GM20431 (cell line): Measurements from ENCODE around the gene CASKIN1.

Source experiments
- in situ Hi-C: fragments of 300-500 bp; cut with MseI, MboI; formaldehyde crosslinking; loops from one replicate; pipeline ENCODE4 v1.15.0; 2020; ENCODE audit warnings: low sequenced_read_pairs; ENCODE audit not compliant: unreplicated experiment

Gene CASKIN1

DNA sequence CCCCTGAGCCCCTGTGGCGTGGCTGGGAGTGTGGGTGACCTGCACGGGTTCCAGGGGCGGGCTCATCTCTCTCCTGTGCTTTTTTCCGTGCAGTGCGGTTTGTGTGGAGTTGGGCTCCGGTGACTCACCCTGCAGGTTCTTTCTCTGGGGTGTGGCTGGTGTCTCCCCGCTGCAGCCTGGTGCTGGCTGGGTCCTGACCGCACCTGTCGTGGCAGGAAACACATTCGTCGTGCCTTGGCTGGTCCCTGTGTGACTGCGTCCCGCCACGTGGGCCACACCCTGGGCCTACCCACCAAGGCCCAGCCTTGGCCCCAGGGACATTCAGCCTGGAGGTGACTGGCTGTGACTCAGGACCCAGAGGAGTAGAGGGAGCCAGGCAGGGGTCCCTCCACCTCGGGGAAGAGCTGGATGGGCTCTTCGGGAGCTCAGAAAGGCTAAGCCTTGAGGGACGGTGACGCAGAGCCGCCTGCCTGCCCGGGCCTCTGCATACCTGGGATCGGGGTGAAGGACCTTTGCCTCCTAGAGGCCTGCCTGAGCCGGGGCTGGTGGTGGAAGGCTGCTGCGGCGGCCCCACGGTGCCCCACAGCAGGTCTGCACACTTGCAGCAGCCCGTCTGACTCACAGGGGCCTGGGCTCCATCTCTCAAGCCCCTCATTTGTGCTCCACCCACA lies 33.1 kb downstream of the CASKIN1 start:
- in situ Hi-C loops = no loop called here

DNA sequence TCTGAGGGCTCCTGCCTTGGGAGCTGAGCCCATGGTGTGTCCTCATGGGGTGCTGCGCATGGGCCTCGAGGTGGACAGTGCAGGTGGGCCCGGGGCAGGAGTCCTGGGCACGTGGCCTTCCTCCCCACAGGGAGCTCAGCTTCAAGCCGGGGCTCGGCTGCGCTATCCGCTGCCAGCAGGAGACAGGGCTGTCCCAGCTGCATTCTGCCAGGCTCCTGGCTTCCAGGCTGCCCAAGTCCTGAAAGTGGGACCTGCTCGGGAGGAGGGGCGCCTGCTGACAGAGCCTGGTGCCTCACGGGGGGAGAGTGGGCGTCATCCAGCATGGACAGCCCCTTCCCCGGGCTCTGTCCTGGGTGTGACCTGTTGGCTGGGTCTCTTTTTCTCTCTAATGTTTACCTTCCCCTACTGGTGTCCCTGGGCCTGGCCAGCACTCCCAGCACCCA lies 33.7 kb downstream of the CASKIN1 start:
- in situ Hi-C loops = no loop called here

- in situ Hi-C loops = no loop called here
Observed at GRCh38 chr16:2161911-2162310, 34.5 kb downstream of the CASKIN1 start.

GRCh38 chr16:2160915-2161551 lies 35.4 kb downstream of the CASKIN1 start:
- in situ Hi-C loops = no loop called here

GRCh38 chr16:2159175-2159838 lies 37.1 kb downstream of the CASKIN1 start:
- in situ Hi-C loops = no loop called here

DNA sequence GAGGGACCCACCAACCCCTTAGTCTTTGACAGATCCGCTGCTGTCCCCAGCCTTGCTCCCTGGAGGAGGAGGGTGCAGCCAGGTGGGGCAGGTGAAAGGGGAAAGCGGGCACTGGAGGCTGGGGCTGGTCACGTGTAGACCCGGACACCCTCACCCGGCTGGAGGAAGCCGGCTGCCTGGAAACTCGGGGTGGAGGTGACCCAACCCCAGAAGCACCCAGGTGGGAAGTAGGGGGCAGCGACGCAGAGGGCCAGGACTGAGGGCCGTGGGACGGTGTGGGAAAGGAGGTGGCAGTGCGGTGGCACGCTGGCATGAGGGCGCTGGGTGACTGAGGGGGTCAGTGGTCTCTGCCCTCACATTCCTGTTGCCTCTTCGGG lies 38.2 kb downstream of the CASKIN1 start:
- in situ Hi-C loops = no loop called here

- in situ Hi-C loops = no loop called here
Observed at GRCh38 chr16:2157480-2158261, 38.7 kb downstream of the CASKIN1 start.

GRCh38 chr16:2156849-2157224 lies 39.6 kb downstream of the CASKIN1 start:
- in situ Hi-C loops = no loop called here

DNA sequence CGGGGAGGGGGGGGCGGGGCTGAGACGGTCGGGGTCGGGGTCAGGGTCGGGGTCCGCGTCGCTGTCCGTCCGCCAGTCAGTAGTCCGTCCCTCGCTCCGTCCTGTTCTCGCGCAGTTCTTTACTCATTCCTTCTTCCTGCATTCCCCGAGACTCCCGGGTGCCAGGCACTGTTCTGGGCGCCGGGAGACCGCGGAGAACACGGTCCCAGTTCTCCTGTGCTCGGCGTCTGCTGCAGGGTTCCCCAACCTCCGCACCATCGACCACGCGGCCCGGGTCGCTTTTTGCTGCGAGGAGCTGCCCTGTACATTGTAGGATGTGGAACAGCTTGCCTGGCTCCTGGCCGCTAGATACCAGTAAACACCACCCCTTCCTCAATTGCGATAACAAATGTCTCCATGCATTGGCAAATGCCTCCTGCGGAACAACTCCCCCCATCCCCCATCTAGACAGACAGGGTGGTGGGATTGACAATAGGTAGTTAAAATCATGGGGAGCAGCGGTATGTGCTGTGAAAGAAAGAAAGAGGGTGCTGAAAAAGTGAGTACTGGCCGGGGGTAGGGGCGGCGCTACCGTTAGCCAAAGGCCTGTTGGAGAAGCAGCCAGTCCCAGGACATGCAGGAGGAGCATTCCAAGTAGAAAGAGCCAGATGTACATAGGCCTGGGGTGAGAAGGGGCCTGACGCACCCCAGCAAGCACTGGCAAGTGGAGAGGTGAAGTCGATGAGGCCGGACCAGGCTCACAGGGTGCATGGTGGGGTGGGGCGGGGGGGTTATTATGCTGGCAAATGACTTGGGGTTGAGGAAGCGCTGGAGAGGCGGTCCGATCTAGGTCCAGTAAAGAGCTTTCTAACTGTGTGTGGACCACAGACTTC lies 40.2 kb downstream of the CASKIN1 start:
- in situ Hi-C loops = no loop called here

DNA sequence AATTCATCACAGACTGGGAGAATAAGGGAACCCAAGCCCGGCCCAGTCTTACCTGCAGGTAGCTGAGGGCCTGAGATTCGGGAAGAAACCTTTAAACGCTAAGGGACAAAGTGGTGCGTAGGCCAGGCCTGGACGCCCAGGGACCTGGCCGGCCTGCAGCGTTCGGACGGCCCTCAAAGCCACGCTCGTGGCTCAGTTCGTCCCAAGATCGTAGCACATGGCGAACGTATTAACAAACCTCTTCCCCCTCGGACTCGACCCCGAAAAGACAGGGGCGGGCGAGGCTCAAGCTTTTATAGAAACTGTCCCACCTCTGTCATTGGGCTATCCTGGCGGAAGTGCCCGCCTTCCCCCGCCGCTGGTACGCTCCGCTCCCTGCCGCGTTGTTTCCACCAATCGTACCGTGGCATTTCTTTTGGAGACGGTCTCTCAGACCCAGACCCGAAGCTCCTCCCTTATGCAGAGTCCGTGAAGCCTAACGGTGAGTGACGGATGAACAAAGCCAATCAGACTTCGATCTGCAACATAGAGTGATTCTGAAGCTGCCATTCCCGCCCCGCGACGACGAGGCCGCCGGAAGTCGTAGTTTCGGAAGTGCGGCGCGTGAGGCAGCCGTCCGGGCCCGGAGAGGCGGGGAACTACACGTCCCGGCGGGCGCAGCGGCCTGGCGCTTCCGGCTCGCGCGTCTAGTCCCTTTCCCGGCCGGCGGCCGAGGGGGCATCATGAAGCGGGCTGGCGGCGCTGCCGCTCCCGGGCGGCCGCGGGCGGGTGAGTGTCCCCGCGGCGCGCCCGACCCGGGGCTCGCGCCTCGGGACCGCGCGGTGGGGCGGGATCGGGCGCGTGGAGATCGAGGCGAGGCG lies 41.1 kb downstream of the CASKIN1 start, which contains the start of gene TRAF7:
Gene TRAF7 (plus strand): TSS at position 692 of the 860 bp plus-strand sequence. CDS start 8,139 bp downstream, outside the sequence.
- in situ Hi-C loops = no loop called here

- in situ Hi-C loops = no loop called here
Observed at GRCh38 chr16:2154533-2155090, 41.8 kb downstream of the CASKIN1 start.

DNA sequence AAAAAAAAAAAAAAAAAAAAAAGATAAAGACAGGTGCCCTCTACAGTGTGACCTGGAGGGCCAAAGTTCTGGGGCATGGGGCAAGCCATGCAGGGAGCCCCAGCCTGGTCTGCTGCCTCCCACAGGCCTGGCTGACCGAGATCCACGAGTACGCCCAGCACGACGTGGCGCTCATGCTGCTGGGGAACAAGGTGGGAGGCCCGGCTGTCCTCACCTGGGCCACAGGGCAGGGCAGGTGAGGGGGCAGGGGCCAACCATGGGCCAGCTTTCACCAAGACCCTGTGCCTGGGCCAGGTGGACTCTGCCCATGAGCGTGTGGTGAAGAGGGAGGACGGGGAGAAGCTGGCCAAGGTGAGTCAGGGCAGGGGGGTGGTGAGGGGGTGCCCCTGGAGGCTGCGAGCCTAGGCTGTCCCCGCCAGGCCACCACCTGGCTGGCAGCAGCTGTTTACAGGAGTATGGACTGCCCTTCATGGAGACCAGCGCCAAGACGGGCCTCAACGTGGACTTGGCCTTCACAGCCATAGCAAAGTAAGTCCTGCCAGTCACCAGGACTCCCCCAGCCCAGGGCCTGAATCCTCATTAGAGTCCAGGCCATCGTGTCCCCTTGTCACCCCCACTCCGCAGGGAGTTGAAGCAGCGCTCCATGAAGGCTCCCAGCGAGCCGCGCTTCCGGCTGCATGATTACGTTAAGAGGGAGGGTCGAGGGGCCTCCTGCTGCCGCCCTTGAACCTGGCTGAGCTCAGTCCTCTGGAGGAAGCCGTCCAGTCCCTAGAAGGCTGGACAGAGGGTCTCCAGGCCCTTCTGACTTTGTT lies 43.5 kb downstream of the CASKIN1 start:
- in situ Hi-C loops = no loop called here

DNA sequence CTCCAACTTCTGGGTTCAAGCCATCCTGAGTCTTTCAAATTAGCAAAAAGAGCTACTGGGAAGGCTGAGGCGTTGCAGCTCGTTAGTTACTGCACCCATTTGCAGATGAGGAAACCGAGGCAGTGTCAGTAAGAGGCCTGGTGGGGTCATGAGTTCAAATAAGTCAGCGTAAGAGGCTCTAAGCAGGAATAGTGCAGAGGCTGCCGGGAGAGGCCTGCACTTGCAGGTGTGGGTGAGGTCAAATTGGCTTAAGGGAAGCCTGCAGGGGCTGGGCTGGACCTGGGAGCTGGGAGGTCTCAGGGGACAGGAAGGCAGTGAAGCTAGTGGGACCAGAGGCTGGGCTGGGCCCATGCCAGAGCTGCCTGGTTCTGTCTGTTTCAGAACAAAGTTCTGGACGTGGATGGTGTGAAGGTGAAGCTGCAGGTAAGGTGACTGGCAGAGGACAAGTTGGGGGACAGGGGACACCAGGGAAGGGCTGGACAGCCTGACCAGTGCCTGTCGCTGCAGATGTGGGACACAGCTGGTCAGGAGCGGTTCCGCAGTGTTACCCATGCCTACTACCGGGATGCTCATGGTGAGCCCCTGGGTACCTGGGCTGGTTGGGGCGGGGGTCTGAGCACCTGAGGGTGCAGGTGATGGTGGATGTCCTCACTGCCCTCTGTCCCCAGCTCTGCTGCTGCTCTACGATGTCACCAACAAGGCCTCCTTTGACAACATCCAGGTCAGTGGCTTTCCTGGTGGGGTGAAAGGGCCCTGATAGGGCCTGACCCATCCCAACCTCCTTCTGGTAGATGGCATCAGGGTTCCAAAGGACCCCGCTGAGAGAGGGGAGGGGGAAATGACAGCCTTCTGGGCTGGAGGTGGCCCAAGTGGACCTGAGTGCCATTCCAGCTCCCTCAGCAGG lies 45.0 kb downstream of the CASKIN1 start:
- in situ Hi-C loops = no loop called here

GRCh38 chr16:2150418-2151187 lies 45.8 kb downstream of the CASKIN1 start:
- in situ Hi-C loops = no loop called here

DNA sequence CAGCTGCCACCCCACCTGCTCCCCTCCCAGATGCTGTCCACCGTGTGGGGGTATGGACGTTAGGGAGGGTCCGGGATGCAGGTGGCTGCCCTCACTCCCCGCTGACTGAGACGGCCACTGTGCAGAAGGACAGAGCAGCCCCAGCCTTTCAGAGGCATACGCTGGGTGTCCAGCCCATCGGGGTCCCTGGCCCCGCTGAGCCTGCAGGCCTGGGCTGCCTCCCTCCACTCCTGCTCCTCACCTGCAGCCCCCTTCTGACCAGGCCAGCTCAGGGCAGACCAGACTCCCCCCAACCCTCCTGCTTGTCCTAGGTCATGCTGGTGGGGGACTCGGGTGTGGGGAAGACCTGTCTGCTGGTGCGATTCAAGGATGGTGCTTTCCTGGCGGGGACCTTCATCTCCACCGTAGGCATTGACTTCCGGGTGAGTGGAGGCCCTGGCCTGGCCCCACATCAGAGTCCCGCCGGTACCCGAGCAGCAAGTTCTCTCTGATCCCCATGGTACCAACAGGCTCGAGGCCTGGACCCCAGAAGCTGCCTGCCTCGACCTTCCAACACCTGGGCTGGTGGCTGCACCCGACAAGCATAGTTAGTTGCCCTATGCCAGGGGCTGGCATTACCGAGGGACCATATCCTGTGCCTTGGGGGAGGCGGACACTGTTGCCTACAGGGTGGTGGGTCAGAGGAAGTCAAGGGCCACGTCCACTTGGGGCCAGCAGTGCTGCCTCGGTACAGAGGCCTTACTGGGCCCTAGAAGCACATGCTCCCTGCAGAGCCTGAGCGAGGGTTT lies 46.6 kb downstream of the CASKIN1 start:
- in situ Hi-C loops = loop anchor here (10.0 kb wide), 1 partner anchor 125 kb away; the partner anchor contains the start of gene NHERF2
